Measurements from ENCODE around the gene GPR183. TPM values are rescaled to one million over a fixed set of nuclear protein-coding genes. Genes with fewer than 3 reads are reported as not detected.

Gene GPR183
- total RNA-seq, 1 experiment from 2014 or later, result 0.15 TPM

DNA sequence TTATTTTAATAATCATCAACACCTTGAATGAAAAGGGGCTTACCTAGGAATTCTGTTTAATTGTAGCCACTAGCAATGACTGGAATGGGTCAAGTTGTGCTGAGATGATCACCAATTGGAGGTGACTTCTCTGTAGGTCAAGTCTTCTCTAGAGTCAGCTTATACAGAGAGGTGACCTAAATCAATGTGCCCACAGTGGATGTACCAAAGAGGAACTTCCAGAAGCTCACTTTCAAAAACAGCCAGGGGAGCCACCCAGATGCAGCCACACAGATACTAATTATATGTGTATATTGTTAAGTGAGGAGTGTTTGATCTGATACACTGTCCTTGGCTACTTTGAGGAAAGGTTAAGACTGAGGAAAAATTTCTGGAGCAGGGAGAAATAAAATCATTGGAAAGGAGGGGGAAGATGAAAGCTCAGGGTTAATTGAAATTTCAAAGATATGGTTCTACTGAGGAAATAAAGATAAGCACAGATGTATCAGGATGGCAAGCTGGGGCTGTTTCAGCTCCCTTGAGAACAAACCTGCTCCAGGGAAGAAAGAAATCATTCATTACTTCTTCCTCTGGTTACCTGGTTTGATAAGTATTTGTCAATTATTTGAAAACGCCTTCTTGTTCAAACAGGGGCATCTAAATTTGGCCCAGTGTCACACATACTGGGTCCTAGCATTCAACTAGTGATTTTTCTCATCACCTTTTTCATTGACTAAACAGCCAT, 5.1 kb downstream of the GPR183 start:
- BruUV-seq (replicated peaks), result no TSS peak
- ATAC-seq (no peak), DNase-seq (ENCODE audit: low read depth, low spot score) (no peak)
- ChIA-PET CTCF (interaction anchor here (0.5 kb wide), 1 partner anchor 115 kb away, joined by 8 read pairs; no protein-coding TSS in a partner anchor), POLR2A (no interaction called here)
- H3K27ac ChIP-seq (ENCODE audit: low read length), result no peak overlapping the region
- in situ Hi-C loops (cut with HindIII; ENCODE audit: low pct_unique_long_range_greater_than_20kb, low sequenced_read_pairs) (no loop called here), intact Hi-C loops (cut with micrococcal nuclease; ENCODE audit: unreplicated experiment) (no loop called here)
- H3K27me3 ChIP-seq (ENCODE audit: control insufficient read depth, insufficient read depth, low read length), result no peaks in the 10 kb centered on the region
- H3K4me1 ChIP-seq (ENCODE audit: control insufficient read depth, insufficient read depth, low read length), result no peaks in the 10 kb centered on the region
- H3K36me3 ChIP-seq (ENCODE audit: control insufficient read depth, insufficient read depth, low read length), result no peaks in the 10 kb centered on the region
- no peaks in the 10 kb centered on the region for H3K9me3 ChIP-seq (ENCODE audit: control insufficient read depth, insufficient read depth, low read depth, low read length)
- TF ChIP-seq, protein P1, sequence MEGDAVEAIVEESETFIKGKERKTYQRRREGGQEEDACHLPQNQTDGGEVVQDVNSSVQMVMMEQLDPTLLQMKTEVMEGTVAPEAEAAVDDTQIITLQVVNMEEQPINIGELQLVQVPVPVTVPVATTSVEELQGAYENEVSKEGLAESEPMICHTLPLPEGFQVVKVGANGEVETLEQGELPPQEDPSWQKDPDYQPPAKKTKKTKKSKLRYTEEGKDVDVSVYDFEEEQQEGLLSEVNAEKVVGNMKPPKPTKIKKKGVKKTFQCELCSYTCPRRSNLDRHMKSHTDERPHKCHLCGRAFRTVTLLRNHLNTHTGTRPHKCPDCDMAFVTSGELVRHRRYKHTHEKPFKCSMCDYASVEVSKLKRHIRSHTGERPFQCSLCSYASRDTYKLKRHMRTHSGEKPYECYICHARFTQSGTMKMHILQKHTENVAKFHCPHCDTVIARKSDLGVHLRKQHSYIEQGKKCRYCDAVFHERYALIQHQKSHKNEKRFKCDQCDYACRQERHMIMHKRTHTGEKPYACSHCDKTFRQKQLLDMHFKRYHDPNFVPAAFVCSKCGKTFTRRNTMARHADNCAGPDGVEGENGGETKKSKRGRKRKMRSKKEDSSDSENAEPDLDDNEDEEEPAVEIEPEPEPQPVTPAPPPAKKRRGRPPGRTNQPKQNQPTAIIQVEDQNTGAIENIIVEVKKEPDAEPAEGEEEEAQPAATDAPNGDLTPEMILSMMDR (IDR thresholded peaks at IDR 0.05), result no peak
- TF ChIP-seq SIN3A (IDR thresholded peaks at IDR 0.05; ENCODE audit: borderline replicate concordance, insufficient read depth, low read depth, low read length), result no peak
- TF ChIP-seq, protein P2, sequence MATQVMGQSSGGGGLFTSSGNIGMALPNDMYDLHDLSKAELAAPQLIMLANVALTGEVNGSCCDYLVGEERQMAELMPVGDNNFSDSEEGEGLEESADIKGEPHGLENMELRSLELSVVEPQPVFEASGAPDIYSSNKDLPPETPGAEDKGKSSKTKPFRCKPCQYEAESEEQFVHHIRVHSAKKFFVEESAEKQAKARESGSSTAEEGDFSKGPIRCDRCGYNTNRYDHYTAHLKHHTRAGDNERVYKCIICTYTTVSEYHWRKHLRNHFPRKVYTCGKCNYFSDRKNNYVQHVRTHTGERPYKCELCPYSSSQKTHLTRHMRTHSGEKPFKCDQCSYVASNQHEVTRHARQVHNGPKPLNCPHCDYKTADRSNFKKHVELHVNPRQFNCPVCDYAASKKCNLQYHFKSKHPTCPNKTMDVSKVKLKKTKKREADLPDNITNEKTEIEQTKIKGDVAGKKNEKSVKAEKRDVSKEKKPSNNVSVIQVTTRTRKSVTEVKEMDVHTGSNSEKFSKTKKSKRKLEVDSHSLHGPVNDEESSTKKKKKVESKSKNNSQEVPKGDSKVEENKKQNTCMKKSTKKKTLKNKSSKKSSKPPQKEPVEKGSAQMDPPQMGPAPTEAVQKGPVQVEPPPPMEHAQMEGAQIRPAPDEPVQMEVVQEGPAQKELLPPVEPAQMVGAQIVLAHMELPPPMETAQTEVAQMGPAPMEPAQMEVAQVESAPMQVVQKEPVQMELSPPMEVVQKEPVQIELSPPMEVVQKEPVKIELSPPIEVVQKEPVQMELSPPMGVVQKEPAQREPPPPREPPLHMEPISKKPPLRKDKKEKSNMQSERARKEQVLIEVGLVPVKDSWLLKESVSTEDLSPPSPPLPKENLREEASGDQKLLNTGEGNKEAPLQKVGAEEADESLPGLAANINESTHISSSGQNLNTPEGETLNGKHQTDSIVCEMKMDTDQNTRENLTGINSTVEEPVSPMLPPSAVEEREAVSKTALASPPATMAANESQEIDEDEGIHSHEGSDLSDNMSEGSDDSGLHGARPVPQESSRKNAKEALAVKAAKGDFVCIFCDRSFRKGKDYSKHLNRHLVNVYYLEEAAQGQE (IDR thresholded peaks at IDR 0.05; ENCODE audit: insufficient read depth in 1 of 2, low read depth in 2 of 2, low read length in 1 of 2), result no peak
- no peak for TF ChIP-seq TCF7L2 (IDR thresholded peaks at IDR 0.05; ENCODE audit: low read depth, low read length)
- no peak for TF ChIP-seq POLR2AphosphoS5 (IDR thresholded peaks at IDR 0.05; ENCODE audit: low read depth, low read length)
- no peak overlapping the region for H3K4me3 ChIP-seq (ENCODE audit: low read depth in 2 of 2, low read length in 2 of 2)

DNA sequence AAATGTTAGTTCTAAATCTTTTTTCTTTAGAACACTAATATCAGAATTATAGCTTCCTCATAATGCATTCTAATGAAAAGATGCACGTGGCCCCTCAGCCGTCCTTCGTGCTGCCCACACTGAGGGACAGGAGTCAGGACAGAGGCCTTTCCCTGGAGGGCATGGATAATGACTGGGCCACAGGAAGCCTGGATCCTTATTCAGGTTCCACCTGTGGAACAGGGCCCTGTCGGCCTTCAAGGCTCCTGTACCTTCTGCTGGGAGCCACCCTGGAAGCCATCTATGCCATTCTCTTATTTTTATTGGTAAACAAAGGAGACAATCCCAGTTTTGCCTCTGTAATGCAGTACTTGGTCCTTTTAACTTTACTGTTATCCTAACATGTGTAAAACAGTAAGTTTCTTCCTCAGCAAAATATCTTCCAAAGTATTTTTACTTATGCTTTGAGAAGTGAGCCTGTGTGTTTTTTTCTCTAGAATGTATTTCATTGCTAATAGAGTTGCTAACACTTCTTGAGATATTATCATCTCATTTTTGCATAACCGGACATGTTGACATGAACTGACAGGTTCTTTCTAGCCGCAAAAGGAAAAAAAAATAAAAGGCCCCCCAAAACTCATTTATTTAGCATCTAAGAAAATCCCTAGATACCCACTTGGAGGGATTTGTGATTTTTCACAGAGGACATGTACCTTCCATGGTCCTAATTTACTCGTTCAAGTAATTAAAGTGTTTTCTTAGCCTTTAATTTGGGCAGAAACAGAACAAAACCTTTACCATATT, 6.0 kb downstream of the GPR183 start:
- TF ChIP-seq SIN3A (IDR thresholded peaks at IDR 0.05; ENCODE audit: borderline replicate concordance, insufficient read depth, low read depth, low read length) (no peak), TCF7L2 (IDR thresholded peaks at IDR 0.05; ENCODE audit: low read depth, low read length) (no peak), POLR2AphosphoS5 (IDR thresholded peaks at IDR 0.05; ENCODE audit: low read depth, low read length) (no peak)
- TF ChIP-seq, protein P2 (IDR thresholded peaks at IDR 0.05; ENCODE audit: insufficient read depth in 1 of 2, low read depth in 2 of 2, low read length in 1 of 2), result no peak
- TF ChIP-seq, protein P1 (IDR thresholded peaks at IDR 0.05), result no peak
- CTCF ChIA-PET, result no interaction called here

More for the DNA sequence above, 6.0 kb downstream of the GPR183 start:
- Histone ChIP-seq H3K36me3 (ENCODE audit: control insufficient read depth, insufficient read depth, low read length) (no peaks in the 10 kb centered on the region), H3K4me3 (ENCODE audit: low read depth in 2 of 2, low read length in 2 of 2) (no peak overlapping the region), H3K9me3 (ENCODE audit: control insufficient read depth, insufficient read depth, low read depth, low read length) (no peaks in the 10 kb centered on the region), H3K27ac (ENCODE audit: low read length) (no peak overlapping the region), H3K27me3 (ENCODE audit: control insufficient read depth, insufficient read depth, low read length) (no peaks in the 10 kb centered on the region), H3K4me1 (ENCODE audit: control insufficient read depth, insufficient read depth, low read length) (no peaks in the 10 kb centered on the region)
- in situ Hi-C loops (cut with HindIII; ENCODE audit: low pct_unique_long_range_greater_than_20kb, low sequenced_read_pairs), result no loop called here
- intact Hi-C loops (cut with micrococcal nuclease; ENCODE audit: unreplicated experiment), result no loop called here
- no peak for ATAC-seq
- no TSS peak for BruUV-seq (replicated peaks)
- no peak for DNase-seq (ENCODE audit: low read depth, low spot score)
- POLR2A ChIA-PET, result no interaction called here

All from Panc1 (cell line).